Measurements from ENCODE around the gene PLPP6. TPM values are rescaled to one million over a fixed set of nuclear protein-coding genes. Genes with fewer than 3 reads are reported as not detected.

Gene PLPP6
- total RNA-seq, 2 donors from 2014 or later: 2.0 to 3.6 TPM

GRCh38 chr9:4709380-4709779 lies 47.3 kb downstream of the PLPP6 start:
- ATAC-seq (no peak), DNase-seq (ENCODE audit: low spot score in 2 of 2) (no peak)
- Mint-ChIP-seq H3K27ac (peak overlapping the region in 1 of 2 donors; percentile 70), H3K36me3 (peaks cover 4 to 37% of the 10 kb centered on the region in 2 donors), H3K9me3 (peaks cover 0 to 6% of the 10 kb centered on the region in 2 donors)

- ATAC-seq (peak; percentile 29 to 34), DNase-seq (ENCODE audit: low spot score in 2 of 2) (no peak)
- Mint-ChIP-seq H3K27ac (peak overlapping the region in 1 of 2 donors; percentile 46), H3K9me3 (peaks cover 0 to 6% of the 10 kb centered on the region in 2 donors), H3K36me3 (peaks cover 5 to 23% of the 10 kb centered on the region in 2 donors)
These were observed 51.8 kb downstream of the PLPP6 start for GRCh38 chr9:4713849-4714248.

- Mint-ChIP-seq H3K9me3 (peaks cover 0 to 6% of the 10 kb centered on the region in 2 donors), H3K36me3 (peaks cover 10 to 17% of the 10 kb centered on the region in 2 donors), H3K27ac (no peak overlapping the region)
- ATAC-seq: no peak
- no peak for DNase-seq (ENCODE audit: low spot score in 2 of 2)
These were observed 52.3 kb downstream of the PLPP6 start for GRCh38 chr9:4714266-4715016.

Other genes starting within 250 kb of the PLPP6 start
- 1 to 10 TPM in 1 of 2 donors, not detected in 1; 1.4 TPM for gene SLC1A1, start 171.8 kb upstream of the PLPP6 start, total RNA-seq
- gene SPATA6L, start 4.2 kb downstream of the PLPP6 start, total RNA-seq: 1 to 10 TPM in 1 of 2 donors, under 1 TPM in 1; 0.99 to 2.1 TPM
- 10 to 100 TPM in 1 of 2 donors, 1 to 10 TPM in 1; 9.1 to 18.3 TPM for gene CDC37L1, start 17.3 kb downstream of the PLPP6 start, total RNA-seq
- gene AK3, start 78.9 kb downstream of the PLPP6 start, total RNA-seq: 10 to 100 TPM; 37.5 to 44.9 TPM
- 10 to 100 TPM; 18.2 to 32.0 TPM for gene RCL1, start 130.7 kb downstream of the PLPP6 start, total RNA-seq